ENCODE data around the gene HOMER3.

Gene HOMER3

DNA sequence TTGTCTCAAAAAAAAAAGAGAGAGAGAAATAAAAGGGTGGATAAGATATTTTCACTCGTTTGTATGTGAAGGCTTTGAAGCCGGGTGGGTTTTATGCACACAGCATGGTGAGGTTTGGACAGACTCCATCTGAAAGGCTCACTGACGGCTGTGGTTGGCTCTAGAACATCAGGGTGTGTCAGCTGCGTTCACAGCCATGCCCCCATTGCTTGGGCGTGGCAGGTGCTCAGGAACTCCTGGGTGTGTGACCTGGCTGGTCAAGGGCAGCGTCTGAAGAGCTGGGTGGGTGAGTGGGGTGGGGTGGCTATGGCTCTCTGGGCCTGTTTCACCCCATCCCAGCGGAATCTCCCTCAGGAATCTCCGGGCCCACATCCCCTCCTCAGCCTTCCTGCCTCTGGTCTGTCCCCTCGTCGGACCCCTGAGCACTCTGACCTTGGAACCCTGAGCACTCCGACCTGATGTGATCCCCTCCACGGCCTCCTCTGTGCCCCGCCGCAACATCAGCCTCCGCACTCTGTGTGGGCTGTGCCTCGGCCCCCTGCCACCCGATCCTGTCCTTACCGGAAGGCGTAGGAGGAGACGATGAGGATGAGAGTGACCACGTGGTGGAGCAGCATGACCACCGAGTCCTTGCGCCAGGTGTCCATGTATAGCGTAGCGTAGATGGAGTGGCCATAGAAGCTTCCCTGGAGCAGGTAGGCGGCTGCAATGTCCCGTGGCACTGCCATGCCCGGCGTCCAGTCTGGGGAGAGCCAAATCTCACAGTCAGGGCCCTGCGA lies 57.3 kb downstream of the HOMER3 start:
- no peak for DNase-seq (ENCODE audit: low read depth in 2 of 3, low spot score in 2 of 3)

GRCh38 chr19:18881491-18881890 lies 59.5 kb downstream of the HOMER3 start:
- no peak for DNase-seq (ENCODE audit: low read depth in 2 of 3, low spot score in 2 of 3)

DNA sequence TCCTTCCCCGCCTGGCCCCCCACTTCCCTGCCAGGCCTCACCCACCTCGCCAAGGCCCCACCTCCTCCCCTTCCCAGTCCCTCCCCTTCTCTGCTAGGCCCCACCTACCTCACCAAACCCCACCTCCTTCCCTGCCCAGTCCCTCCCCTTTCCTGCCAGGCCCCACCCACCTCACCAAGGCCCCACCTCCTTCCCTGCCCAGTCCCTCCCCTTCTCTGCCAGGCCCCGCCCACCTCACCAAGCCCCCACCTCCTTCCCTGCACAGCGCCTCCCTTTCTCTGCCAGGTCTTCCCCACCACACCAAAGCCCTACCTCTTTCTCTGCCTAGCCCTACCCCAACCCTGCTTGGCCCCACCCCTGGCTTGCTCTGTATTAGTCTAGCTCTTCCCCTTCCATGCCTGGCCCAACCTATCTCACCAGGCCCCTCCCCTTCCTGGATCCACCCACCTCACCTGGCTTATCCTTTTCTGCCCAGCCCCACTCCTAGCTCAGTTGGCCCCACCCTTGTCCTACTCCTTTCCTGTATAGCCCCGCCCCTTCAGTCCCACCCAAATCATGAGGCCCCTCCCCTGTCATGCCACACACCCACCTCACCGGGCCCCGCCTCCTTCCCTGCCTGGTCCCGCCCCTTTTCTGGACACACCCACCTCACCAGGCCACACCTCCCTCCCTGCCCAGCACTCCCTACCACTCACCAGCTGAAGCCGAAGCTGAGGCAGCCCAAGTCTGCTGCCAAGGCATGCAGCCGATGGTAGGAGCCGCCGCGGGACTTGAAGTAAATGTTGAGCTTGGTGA lies 61.2 kb downstream of the HOMER3 start:
- DNase-seq (ENCODE audit: low read depth in 2 of 3, low spot score in 2 of 3) = no peak

Measured in activated CD8-positive, alpha-beta memory T cell treated with anti-CD3 and anti-CD28 coated beads for 48 hours (primary cell).